Right lobe of liver (tissue), 6 donors: ENCODE results near the gene ZMYND19. TPM values are rescaled to one million over a fixed set of nuclear protein-coding genes. Genes with fewer than 3 reads are reported as not detected.
"Not testable (repeated sequence)": the region's sequence is repeated elsewhere in the genome, so short reads cannot be mapped to it uniquely, and the experiment has no call there.

Experiments
- ATAC-seq, 4 donors: fragments of 200-7000 bp; cut with Tn5 transposase; one replicate each; pipeline ENCODE4 v1.9.1; 2020; ENCODE audit warnings: mild to moderate bottlenecking in 4 of 4, moderate library complexity in 4 of 4
- DNase-seq, 3 donors: peaks; one replicate each; pipeline ENCODE4 v3.0.0-alpha.2; 2020
- H3K27ac ChIP-seq, 3 donors: fragments of 200-600 bp; one replicate each; pipeline ENCODE4 v1.8.0; 2022
- H3K27me3 ChIP-seq, 2 donors: fragments of 200-600 bp; one replicate each; pipeline ENCODE4 v1.8.0; 2022
- H3K36me3 ChIP-seq, 4 donors: fragments of 200-600 bp; sonication (generic) in 1 of 4; one replicate each; pipeline versions ENCODE4 v1.5.1 to v1.8.0; 2017 to 2022; ENCODE audit warnings: control low read depth in 1 of 4
- H3K4me1 ChIP-seq, 4 donors: fragments of 200-600 bp; sonication (generic) in 1 of 4; one replicate each; pipeline versions ENCODE4 v1.5.1 to v1.8.0; 2017 to 2022; ENCODE audit warnings: control low read depth in 1 of 4
- H3K4me3 ChIP-seq, 3 donors: fragments of 200-600 bp; one replicate each; pipeline ENCODE4 v1.8.0; 2022
- H3K9me3 ChIP-seq, 4 donors: fragments of 200-600 bp; sonication (generic) in 1 of 4; one replicate each; pipeline versions ENCODE4 v1.5.1 to v1.8.0; 2017 to 2022; ENCODE audit warnings: control low read depth in 1 of 4
- CTCF ChIP-seq, 4 donors: fragments of 200-600 bp in 3 of 4; fragments of 450-650 bp in 1 of 4; IDR thresholded peaks; one replicate each; pipeline versions ENCODE4 v1.5.1 to v1.8.0; 2016 to 2022; ENCODE audit warnings: antibody characterized with exemption in 4 of 4, mild to moderate bottlenecking in 2 of 4
- POLR2A ChIP-seq: fragments of 450-650 bp; IDR thresholded peaks from one replicate; pipeline ENCODE4 v1.6.1; 2017; ENCODE audit warnings: antibody characterized with exemption, mild to moderate bottlenecking
- WGBS: methylation state at CpG from one replicate; pipeline ENCODE4 v1.1.6; 2018; ENCODE audit warnings: low coverage, low lambda C conversion rate; ENCODE audit not compliant: insufficient coverage; ENCODE audit errors: missing lambda C conversion rate; 5-methylcytosine and 5-hydroxymethylcytosine counted together
- intact Hi-C, 2 donors: fragments of 100-400 bp; cut with DNase I; formaldehyde crosslinking; loops; one replicate each; pipeline versions ENCODE4 v1.11.2 to v1.14.1; 2022
- total RNA-seq, 6 experiments: library from RNA; depleted of rRNA in 2 of 6; stranded (reverse); fragments of >200 nt in 2 of 6; fragmentation: NEBNext Ultra II Directional in 3 of 6; extraction: Animal tissue kit (Norgen Biotek cat#: 25700) in 3 of 6; gene quantifications; one replicate each; pipeline versions ENCODE4 v1.1.0 to v1.2.4, GENCODE V29; 2016 to 2023
- donor health status: DM: no; HTN: yes; CAD: no.
- donor health status: DM: no; HTN: no; CAD: no.
- donor health status: DM: no; HTN: no; CAD: no.
- donor health status: DM: no; HTN: yes; CAD: no.
- donor health status: DM: no; HTN: yes; CAD: no.

ZMYND19 gene
- total RNA-seq, 6 experiments from 2014 or later = 8.4 to 11.7 (median 9.0) TPM

GRCh38 chr9:137543237-137543963 is 46.9 kb downstream of the ZMYND19 start:
- Histone ChIP-seq H3K9me3 (no peaks in the 10 kb centered on the region), H3K4me3 (no peak overlapping the region), H3K27me3 (no peaks in the 10 kb centered on the region), H3K36me3 (peaks cover 0 to 17% (median 0%) of the 10 kb centered on the region in 4 donors), H3K4me1 (no peaks in the 10 kb centered on the region), H3K27ac (no peak overlapping the region)
- TF ChIP-seq POLR2A = no peak
- DNase-seq (no peak), ATAC-seq (no peak)
- intact Hi-C loops = no loop called here
- WGBS = 100% methylated on average over 2 of the region's 25 CpGs

- no peaks in the 10 kb centered on the region for H3K27me3 ChIP-seq
- ATAC-seq = no peak
- intact Hi-C loops = no loop called here
- DNase-seq = no peak
- TF ChIP-seq POLR2A (no peak), CTCF (IDR thresholded peaks at IDR 0.05) (no peak)
- H3K36me3 ChIP-seq = peaks cover 0 to 17% (median 0%) of the 10 kb centered on the region in 4 donors
- WGBS = 76% methylated on average over 11 of the region's 20 CpGs
- H3K27ac ChIP-seq = no peak overlapping the region
- H3K4me3 ChIP-seq = no peak overlapping the region
- no peaks in the 10 kb centered on the region for H3K4me1 ChIP-seq
- no peaks in the 10 kb centered on the region for H3K9me3 ChIP-seq
Observed at GRCh38 chr9:137542486-137542885, 47.8 kb downstream of the ZMYND19 start.

GRCh38 chr9:137540536-137540935 is 49.8 kb downstream of the ZMYND19 start:
- no peaks in the 10 kb centered on the region for H3K27me3 ChIP-seq
- H3K9me3 ChIP-seq = no peaks in the 10 kb centered on the region
- H3K4me1 ChIP-seq = peaks cover 0 to 2% (median under 1%) of the 10 kb centered on the region in 4 donors
- H3K4me3 ChIP-seq = no peak overlapping the region
- no CpG with 5 or more reads among the region's 18 CpGs for WGBS
- DNase-seq (no peak), ATAC-seq (no peak)
- intact Hi-C loops = no loop called here
- no peak for TF ChIP-seq CTCF (IDR thresholded peaks at IDR 0.05)
- no peak for TF ChIP-seq POLR2A
- H3K36me3 ChIP-seq = peaks cover 0 to 17% (median 0%) of the 10 kb centered on the region in 4 donors
- no peak overlapping the region for H3K27ac ChIP-seq

GRCh38 chr9:137538058-137538457 is 52.3 kb downstream of the ZMYND19 start:
- peaks cover 0 to 16% (median 0%) of the 10 kb centered on the region in 4 donors for H3K36me3 ChIP-seq
- DNase-seq (no peak), ATAC-seq (no peak)
- 90% methylated on average over 2 of the region's 16 CpGs for WGBS
- no peak overlapping the region for H3K27ac ChIP-seq
- H3K4me1 ChIP-seq = peaks cover 0 to 10% (median 4%) of the 10 kb centered on the region in 4 donors
- intact Hi-C loops = no loop called here
- H3K4me3 ChIP-seq = no peak overlapping the region
- TF ChIP-seq POLR2A = no peak
- TF ChIP-seq CTCF (IDR thresholded peaks at IDR 0.05) = no peak
- no peaks in the 10 kb centered on the region for H3K27me3 ChIP-seq
- H3K9me3 ChIP-seq = no peaks in the 10 kb centered on the region

GRCh38 chr9:137536594-137537131 is 53.6 kb downstream of the ZMYND19 start:
- WGBS = 60% methylated on average over 14 of the region's 16 CpGs
- ATAC-seq, H3K4me3 ChIP-seq, H3K9me3 ChIP-seq, DNase-seq, H3K27ac ChIP-seq, intact Hi-C loops, H3K36me3 ChIP-seq, H3K27me3 ChIP-seq: not testable (repeated sequence)
- H3K4me1 ChIP-seq = peaks cover 0 to 10% (median 4%) of the 10 kb centered on the region in 4 donors
